Measurements from ENCODE around the gene RBM4B. TPM values are rescaled to one million over a fixed set of nuclear protein-coding genes. Genes with fewer than 3 reads are reported as not detected.

Gene RBM4B
- total and polyA plus RNA-seq, 2 of the 4 experiments (the other 2 are of a cell fraction) = 23.1 to 26.7 TPM

DNA sequence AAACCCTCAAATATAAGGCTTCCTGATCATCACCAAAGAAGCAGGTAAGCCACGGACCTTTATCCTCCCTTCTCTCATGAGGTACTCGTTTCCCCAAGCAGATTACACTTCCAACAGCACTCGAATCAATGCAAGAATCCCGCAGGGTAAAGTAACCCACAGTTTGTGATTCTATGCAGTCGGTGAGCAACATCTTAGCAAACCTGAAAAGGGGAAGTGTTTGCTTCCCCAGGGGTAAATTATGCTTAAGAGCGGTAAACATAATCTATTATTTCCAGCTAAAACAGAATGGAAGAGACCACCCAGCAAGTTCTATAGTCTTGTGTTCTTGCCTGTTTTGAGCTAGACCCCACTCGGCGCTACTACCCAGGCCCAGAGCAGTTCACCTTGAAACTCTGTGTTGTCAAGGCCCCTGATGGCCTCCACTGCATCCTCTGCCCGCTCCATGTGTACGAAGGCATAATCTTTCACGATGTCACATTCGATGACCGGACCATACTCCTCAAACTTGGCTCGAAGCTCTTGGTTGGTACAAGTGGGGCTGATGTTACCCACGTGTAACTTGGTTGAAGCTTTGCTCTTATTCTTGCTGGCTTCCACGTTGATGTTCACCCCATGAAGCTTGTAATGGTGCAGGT, 1.3 kb downstream of the RBM4B start:
- Histone ChIP-seq H2BK120ac (ENCODE audit: low read depth, low read length) (no peak overlapping the region), H3K27ac (ENCODE audit: insufficient read depth, low read length) (no peak overlapping the region), H3K9ac (ENCODE audit: low read depth, low read length) (peak overlapping the region; percentile 90; the same call in 1 of the 2 replicates), H3K36me3 (ENCODE audit: control insufficient read depth, insufficient read depth, low read length) (peaks cover 8% of the 10 kb centered on the region), H3K23ac (ENCODE audit: low read depth, low read length) (peak overlapping the region; percentile 73; the same call in 1 of the 2 replicates), H3K9me1 (ENCODE audit: insufficient read depth, low read length) (no peaks in the 10 kb centered on the region; the same call in 1 of the 2 replicates), H4K20me1 (ENCODE audit: insufficient read depth, low read length) (no peaks in the 10 kb centered on the region; the same call in 1 of the 2 replicates), H3K27me3 (ENCODE audit: control insufficient read depth, insufficient read depth, low read length) (no peaks in the 10 kb centered on the region), H3K18ac (ENCODE audit: low read depth, low read length) (no peak overlapping the region), H3K4ac (ENCODE audit: low read depth, low read length) (no peak overlapping the region), H3K4me1 (ENCODE audit: control insufficient read depth, insufficient read depth, low read length) (peaks cover 5% of the 10 kb centered on the region), H2AFZ (replicated peaks; ENCODE audit: low read length, poor library complexity) (no peak overlapping the region), H4K8ac (ENCODE audit: low read depth in 2 of 2, low read length in 2 of 2) (no peak overlapping the region; a peak in 1 of 4 replicates), H3K56ac (ENCODE audit: extremely low read depth, insufficient read depth, low read length) (no peak overlapping the region), H3K4me3 (ENCODE audit: insufficient read depth, low read depth, low read length) (no peak overlapping the region; the same call in 1 of the 2 replicates), H2BK5ac (ENCODE audit: low read depth, low read length, poor library complexity, severe bottlenecking) (no peak overlapping the region), H3K4me2 (ENCODE audit: low read depth, low read length) (peak overlapping the region; percentile 90), H2BK20ac (ENCODE audit: low read depth, low read length) (no peak overlapping the region), H2AK9ac (replicated peaks; ENCODE audit: low read depth, low read length, poor library complexity) (no peak overlapping the region), H3K9me3 (ENCODE audit: control insufficient read depth, insufficient read depth, low read length) (no peaks in the 10 kb centered on the region), H3K79me1 (ENCODE audit: low read depth in 1 of 2, low read length in 2 of 2) (peaks cover 22 to 39% of the 10 kb centered on the region in 2 experiments), H4K5ac (ENCODE audit: low read depth, low read length) (no peak overlapping the region), H2AK5ac (ENCODE audit: low read depth, low read length) (peak overlapping the region; percentile 40; the same call in 1 of the 2 replicates), H3K14ac (replicated peaks; ENCODE audit: low read depth, low read length) (no peak overlapping the region), H4K91ac (ENCODE audit: insufficient read depth, low read depth, low read length) (no peak overlapping the region), H2BK15ac (ENCODE audit: low read depth, low read length) (no peak overlapping the region)
- ChIA-PET CTCF (interaction anchor here (1.4 kb wide), 1 partner anchor 19 kb away, joined by 3 read pairs; no protein-coding TSS in a partner anchor), POLR2A (ENCODE audit: unreplicated experiment) (no interaction called here)
- in situ Hi-C loops (cut with MboI; ENCODE audit: low sequenced_read_pairs) = no loop called here
- no TSS peak for BruUV-seq (replicated peaks)
- no peak for DNase-seq
- dilution Hi-C loops (cut with HindIII; ENCODE audit: low sequenced_read_pairs, unreplicated experiment) = no loop called here
- intact Hi-C loops (cut with micrococcal nuclease) = no loop called here
- ATAC-seq (ENCODE audit: low read depth) = no peak
- 73% methylated on average over 2 of the region's 16 CpGs; no CpG with 5 or more reads in 1 of the 2 experiments for WGBS, 2 experiments (ENCODE audit: extremely low coverage in 2 of 2, insufficient read length in 1 of 2)
- no peak for TF ChIP-seq BHLHE40 (IDR thresholded peaks at IDR 0.05; ENCODE audit: low read depth, low read length)
- TF ChIP-seq, protein P1, sequence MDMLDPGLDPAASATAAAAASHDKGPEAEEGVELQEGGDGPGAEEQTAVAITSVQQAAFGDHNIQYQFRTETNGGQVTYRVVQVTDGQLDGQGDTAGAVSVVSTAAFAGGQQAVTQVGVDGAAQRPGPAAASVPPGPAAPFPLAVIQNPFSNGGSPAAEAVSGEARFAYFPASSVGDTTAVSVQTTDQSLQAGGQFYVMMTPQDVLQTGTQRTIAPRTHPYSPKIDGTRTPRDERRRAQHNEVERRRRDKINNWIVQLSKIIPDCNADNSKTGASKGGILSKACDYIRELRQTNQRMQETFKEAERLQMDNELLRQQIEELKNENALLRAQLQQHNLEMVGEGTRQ (IDR thresholded peaks at IDR 0.05; ENCODE audit: low read depth, low read length) = no peak
- TF ChIP-seq MAFK (IDR thresholded peaks at IDR 0.05; ENCODE audit: low read depth, low read length) = no peak
- TF ChIP-seq MAZ (IDR thresholded peaks at IDR 0.05; ENCODE audit: borderline replicate concordance, low read depth, low read length) = no peak
- no peak for TF ChIP-seq POLR2A (IDR thresholded peaks at IDR 0.05; ENCODE audit: low read depth, low read length)
- no peak for TF ChIP-seq CHD1 (IDR thresholded peaks at IDR 0.05; ENCODE audit: low read depth, low read length)
- no peak for TF ChIP-seq SMC3 (IDR thresholded peaks at IDR 0.05; ENCODE audit: low read depth, low read length)
- TF ChIP-seq, protein P2, sequence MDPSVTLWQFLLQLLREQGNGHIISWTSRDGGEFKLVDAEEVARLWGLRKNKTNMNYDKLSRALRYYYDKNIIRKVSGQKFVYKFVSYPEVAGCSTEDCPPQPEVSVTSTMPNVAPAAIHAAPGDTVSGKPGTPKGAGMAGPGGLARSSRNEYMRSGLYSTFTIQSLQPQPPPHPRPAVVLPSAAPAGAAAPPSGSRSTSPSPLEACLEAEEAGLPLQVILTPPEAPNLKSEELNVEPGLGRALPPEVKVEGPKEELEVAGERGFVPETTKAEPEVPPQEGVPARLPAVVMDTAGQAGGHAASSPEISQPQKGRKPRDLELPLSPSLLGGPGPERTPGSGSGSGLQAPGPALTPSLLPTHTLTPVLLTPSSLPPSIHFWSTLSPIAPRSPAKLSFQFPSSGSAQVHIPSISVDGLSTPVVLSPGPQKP (IDR thresholded peaks at IDR 0.05; ENCODE audit: borderline replicate concordance, low read depth, low read length) = no peak
- TF ChIP-seq NFE2L2 (IDR thresholded peaks at IDR 0.05; ENCODE audit: low read depth, low read length) = no peak
- TF ChIP-seq, protein P3, sequence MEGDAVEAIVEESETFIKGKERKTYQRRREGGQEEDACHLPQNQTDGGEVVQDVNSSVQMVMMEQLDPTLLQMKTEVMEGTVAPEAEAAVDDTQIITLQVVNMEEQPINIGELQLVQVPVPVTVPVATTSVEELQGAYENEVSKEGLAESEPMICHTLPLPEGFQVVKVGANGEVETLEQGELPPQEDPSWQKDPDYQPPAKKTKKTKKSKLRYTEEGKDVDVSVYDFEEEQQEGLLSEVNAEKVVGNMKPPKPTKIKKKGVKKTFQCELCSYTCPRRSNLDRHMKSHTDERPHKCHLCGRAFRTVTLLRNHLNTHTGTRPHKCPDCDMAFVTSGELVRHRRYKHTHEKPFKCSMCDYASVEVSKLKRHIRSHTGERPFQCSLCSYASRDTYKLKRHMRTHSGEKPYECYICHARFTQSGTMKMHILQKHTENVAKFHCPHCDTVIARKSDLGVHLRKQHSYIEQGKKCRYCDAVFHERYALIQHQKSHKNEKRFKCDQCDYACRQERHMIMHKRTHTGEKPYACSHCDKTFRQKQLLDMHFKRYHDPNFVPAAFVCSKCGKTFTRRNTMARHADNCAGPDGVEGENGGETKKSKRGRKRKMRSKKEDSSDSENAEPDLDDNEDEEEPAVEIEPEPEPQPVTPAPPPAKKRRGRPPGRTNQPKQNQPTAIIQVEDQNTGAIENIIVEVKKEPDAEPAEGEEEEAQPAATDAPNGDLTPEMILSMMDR (conservative IDR thresholded peaks at IDR 0.05; ENCODE audit: low read depth, low read length) = no peak
- TF ChIP-seq RCOR1 (IDR thresholded peaks at IDR 0.05; ENCODE audit: insufficient replicate concordance, low read length) = no peak
- no peak for TF ChIP-seq RFX5 (IDR thresholded peaks at IDR 0.05; ENCODE audit: low read depth, low read length)
- no peak for TF ChIP-seq MXI1 (IDR thresholded peaks at IDR 0.05; ENCODE audit: borderline replicate concordance, low read depth, low read length)
- TF ChIP-seq FOS (IDR thresholded peaks at IDR 0.05; ENCODE audit: low read depth, low read length) = no peak
- TF ChIP-seq CEBPB (IDR thresholded peaks at IDR 0.05; ENCODE audit: low read depth, low read length) = no peak
